ENCODE data around the gene ERO1A.

DNA sequence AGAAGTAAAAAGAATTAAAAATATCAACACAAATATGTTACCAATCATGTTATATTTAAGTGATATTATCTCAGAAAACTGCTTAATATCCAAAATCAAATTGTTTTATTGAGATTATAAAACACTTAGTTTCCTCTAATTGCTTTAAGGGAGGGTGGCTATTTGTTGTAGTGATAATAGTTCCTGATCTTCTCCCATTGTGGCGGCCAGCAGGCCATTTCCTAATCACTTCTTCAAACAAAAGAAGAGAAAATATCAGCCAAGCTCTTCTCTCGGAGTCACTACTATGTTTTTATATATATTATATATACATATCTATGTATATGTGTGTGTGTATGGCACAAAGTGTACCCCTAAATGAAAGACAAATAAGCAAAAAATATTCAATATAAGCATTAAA, 31.5 kb downstream of the ERO1A start:
- TF ChIP-seq CTCF (IDR thresholded peaks at IDR 0.05 in 2 of 3, conservative IDR thresholded peaks at IDR 0.05 in 1 of 3; ENCODE audit: borderline replicate concordance in 1 of 3, insufficient read depth in 1 of 3, low read depth in 2 of 3, low read length in 2 of 3), result no peak
- no peak for TF ChIP-seq POLR2AphosphoS5 (IDR thresholded peaks at IDR 0.05; ENCODE audit: low read depth, low read length)
- TF ChIP-seq CEBPB (IDR thresholded peaks at IDR 0.05; ENCODE audit: low read depth), result no peak
- TF ChIP-seq ZBTB33 (IDR thresholded peaks at IDR 0.05; ENCODE audit: extremely low read depth, insufficient replicate concordance, low read length), result no peak
- no peak for TF ChIP-seq RAD21 (IDR thresholded peaks at IDR 0.05; ENCODE audit: low read depth)
